HG02973 (cell line): ENCODE data around the gene TUB.

Experiments
- ATAC-seq: cut with Tn5 transposase; IDR thresholded peaks from one replicate; pipeline ENCODE4 v1.9.1; 2021; ENCODE audit warnings: moderate library complexity; ENCODE audit not compliant: unreplicated experiment

TUB gene

DNA sequence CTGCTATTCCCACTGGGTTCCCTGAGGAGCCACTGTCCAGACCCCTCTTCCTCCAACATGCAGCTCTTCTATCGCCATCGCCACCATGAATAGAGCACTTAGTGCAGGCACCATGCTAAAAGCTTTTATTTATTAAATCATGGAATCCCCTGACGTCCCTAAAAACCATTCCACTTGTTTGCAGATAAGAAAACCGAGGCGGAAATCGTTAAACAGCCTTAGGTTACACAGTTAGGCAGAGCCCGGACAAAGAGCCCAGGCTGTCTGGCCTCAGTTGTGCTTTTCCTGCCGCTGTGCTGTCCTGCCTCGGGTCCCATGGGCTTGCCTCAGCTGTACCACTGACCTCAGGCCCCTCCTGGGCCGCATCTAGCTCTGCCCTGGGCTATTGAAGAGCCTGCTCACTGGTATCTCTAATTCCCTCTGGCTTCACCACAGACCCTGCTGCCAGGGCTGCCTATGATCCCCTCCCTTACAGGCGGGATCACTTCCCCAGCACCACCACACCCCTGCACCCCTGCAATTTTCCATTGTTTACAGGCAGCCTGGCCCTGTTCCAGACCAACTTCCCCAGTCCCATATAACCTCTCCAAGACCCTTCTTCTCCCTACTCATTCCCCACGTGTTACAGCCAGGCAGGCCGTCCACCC lies 13.0 kb upstream of the TUB start:
- ATAC-seq, result no peak

GRCh38 chr11:8068605-8069221 lies 12.3 kb upstream of the TUB start:
- no peak for ATAC-seq

DNA sequence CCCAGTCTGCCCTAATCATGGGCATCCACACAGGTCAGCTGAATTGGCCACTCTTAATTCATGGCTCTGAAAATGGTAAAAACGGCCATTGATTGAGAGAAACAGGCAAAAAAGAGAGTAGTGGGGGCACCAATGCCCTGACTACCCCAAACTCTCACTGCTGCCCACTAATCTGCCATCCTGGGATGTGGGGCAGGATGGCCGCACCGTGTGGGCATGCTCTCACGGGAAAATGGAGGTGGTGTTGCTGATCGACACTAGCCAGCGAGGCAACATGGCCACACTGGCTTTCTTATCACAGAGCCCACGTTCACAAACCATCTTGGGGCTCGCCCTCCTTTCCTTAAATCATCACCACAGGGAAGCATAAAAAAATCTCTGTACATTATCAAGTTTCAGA lies 11.2 kb upstream of the TUB start:
- ATAC-seq, result no peak

DNA sequence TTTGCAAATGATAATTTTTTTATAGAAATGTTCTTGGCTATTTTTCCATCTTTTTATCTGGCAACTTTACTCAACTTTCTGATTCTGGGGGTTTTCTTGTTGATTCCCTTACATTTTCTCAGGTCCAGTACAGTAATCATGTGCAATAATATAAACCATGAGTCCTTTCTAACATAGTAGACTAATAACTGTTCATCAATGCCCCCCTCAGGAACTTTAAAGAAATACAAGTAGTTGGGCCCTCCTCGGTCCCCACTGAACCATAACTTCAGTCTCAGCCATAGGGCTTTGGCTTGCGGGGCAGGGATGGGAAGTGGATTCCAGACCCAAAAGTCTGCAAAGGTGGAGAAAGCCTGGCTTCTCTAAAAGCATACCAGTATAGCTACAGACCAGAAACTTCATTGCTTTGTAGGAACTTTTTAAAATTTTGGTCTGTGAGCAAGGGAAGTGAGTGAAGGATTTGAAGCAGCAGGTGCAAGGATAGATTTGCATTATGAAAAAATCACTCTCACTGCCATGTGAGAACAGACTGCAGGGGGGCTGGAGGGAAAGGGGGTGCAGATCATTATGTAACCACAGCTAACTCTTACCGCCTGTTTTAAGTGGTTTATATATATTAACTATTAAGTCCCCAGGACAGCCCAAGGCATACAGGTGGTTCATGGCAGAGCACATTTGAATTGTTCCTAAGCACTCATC lies 10.4 kb upstream of the TUB start:
- ATAC-seq, result peak; percentile 51

- no peak for ATAC-seq
These were observed 9.1 kb upstream of the TUB start for GRCh38 chr11:8071616-8072581.

- no peak for ATAC-seq
These were observed 5.8 kb upstream of the TUB start for GRCh38 chr11:8075119-8075726.

- ATAC-seq, result no peak
These were observed 1.8 kb upstream of the TUB start for GRCh38 chr11:8079111-8079675.

DNA sequence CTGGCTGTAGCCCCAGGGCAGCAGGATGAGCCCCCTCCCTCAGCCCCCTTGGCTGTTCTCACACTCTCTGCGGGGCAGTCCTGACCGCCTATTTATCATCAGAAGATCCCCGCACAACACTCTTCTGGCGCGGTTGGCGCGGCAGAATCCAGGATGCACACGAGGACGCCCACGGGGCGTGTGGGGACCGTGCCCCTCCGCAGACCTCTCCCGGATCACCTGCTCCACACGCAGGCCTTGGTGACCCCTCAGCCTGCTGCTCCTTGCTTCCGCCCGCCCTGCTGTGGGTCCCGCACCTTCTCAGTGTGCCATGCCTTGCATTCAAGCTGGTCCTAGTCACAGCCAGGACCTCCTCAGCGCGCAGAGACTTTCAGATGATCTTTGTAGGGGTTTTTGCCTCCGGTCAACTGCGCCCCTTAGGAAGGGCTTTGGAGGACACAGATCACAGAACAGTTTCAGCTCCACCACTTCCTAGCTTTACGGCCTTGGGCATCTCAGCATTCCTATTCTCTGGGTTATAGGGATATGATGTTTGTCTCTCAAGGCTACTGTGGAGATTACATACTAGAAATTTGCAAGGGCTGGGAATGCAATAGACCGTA lies 841 bp upstream of the TUB start:
- no peak for ATAC-seq

DNA sequence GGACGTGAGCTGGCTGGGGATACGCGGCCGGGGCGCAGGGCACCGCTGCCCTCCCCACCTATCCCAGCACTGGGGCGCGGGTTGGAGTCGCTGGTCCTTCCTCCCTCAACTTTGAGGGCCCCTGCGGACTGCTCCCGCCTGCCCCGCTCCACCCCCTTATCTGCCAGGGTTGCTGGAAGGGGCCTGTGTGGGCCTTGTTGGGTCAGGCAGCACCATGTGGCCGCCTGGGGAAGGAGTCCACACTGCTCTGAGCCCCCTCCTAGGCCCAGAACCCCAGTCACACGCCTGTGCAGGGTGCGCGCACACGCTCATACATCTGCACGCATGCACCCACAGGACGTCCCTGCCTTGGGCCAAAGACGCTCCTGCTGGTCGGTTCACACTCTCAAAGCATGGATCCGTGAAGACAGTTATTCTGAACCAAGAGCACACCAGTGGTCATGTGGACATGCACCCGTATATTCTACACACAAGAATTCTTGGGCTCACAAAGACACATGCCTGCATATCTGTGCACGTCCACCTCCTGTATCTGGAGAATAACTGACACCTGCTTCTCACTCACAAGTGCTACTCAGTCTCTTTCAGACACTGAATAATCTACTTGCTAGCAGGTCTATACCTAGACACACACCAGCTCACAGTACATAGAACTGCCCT lies 710 bp downstream of the TUB start:
- no peak for ATAC-seq

DNA sequence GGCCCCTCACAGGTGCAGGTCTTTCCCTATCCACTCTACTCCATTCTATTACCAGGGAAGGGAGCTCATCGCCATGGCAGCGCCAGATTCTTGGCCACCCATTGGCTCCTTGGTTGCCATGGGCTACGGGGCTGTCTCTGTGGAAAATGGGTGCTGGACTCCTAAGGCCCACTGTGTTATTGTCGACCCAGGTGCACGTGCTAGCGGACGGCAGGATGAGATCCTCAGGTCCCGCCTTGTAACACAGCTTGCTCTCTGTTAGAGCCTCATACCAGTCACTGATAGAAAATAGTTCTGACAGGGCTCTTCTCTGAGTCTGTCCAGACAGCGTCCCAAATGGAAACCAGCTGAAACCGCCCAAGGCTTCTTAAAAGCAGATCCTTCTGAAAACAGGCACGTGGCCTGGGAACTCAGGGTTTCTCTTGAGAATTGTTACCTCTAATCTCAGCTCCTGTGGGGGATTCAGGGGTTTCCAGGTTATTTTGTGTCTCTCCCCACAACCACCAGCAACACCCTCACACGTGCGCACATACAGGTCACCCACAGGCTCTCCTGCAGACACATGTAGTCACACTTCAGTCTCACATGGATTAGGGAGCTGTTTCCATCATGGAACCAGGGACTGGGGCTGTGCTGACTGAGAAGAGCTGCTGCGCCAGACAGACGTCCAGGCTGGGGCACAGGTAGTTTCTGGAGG lies 1.5 kb downstream of the TUB start:
- no peak for ATAC-seq

DNA sequence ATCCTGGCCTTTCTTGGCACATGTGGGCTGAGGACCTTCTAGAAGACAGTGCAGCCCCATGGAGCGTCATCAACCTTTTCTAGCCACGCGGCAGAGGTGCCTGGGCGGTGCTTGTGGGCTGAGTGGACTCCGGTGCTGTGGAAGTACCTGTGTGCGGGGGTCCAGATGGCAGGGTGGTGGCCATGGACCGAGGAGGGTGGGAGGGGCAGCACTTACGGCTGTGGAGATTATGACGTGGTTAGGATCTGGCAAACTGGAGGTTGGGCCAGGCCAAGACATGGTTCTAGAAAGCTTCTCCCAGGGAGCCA lies 2.0 kb downstream of the TUB start:
- ATAC-seq, result no peak

GRCh38 chr11:8083871-8084281 lies 2.9 kb downstream of the TUB start:
- no peak for ATAC-seq

DNA sequence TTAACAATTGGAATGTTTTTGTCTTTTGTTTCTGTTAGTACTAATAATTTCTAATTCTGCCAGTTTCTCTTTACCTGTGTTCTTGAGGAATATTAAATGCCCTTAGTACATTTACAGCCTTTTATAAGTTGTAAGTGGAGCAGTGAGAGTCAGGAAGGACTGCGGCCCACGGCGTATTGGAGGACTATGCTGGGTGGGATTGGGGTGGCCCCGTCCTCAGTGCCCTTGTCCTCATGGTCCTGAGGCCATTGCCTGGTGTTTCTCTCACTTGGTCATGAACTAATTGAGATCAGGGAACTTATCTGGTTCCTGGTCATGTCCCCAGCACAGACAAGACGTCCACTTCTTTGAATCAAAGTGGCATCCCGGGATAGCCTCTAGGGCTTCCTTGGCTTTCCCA lies 3.3 kb downstream of the TUB start:
- no peak for ATAC-seq

- no peak for ATAC-seq
These were observed 4.1 kb downstream of the TUB start for GRCh38 chr11:8085011-8085645.

GRCh38 chr11:8086001-8086479 lies 5.0 kb downstream of the TUB start:
- ATAC-seq, result no peak

DNA sequence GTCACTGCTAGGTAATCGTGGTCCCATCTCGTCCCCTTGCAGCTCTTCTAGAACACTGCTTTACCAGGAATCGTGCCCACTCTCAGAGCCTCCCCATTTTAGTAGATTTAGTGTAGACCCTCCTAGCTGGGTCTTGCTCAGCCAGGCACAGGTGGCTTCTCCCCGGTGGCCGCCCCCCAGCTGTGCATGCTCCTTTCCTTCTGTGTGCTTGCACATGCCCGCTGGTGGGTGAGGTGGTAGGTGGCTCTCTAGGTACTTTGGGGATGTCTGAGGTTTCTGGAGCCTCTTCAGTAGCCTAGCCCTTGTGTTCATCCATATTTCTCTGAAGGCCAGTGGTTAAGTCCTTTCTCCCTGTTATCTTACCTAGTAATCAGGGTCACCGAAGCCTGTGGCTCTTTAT lies 5.6 kb downstream of the TUB start:
- ATAC-seq, result no peak

DNA sequence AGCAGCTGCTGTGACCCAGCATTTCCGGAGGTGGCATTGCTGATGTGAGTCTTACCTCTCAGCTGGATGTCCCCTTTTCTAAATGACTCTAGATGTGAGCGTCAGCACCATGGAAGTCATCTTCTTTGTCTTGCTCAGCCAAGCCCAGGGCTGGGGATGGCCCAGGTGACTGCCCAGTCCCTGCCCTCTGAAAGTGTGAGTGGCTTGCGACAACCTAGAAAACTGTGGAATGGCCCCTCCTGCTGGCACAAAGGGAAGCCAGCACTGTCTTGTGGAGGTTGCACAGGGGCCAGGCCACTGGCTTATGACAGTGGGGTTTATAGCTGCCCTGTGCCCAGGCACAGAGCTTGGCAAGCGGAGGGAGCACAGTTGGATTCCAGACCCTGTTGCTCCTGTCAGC lies 6.2 kb downstream of the TUB start:
- no peak for ATAC-seq

- no peak for ATAC-seq
These were observed 6.7 kb downstream of the TUB start for GRCh38 chr11:8087756-8088155.
